SHP77 treated with DMSO at 0.1 percent for 48 hours (cell line): ENCODE measurements around the gene TRPM5.

ENCODE experiments used
- DNase-seq: peaks from one replicate; lab custom pipeline; 2025; lab: John Stamatoyannopoulos, UW

Gene TRPM5

DNA sequence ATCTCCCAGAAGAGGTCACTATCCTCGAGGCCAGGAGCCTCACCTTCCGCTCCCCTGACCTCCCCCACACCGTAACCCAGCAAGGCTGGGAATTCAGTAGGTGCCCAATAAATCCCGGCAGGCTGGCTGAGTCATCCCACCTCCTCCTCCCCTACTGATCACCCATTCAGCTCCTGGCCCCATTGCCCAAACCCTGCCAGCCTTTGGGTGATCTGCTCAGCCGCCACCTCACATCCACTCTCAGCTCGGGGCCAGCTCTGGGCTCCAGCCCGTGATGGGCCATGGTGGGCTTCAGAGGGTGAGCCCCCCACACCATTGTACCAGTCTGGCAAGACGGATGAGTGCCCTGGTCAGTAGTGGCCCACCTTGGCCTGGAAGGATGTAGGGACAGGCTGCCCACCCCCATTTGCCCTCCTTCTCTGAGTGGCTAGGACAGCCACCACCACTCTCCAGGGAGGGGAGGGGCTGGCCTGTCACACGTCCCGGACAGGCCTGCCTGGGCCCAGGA is 8.2 kb downstream of the TRPM5 start:
- DNase-seq, result no peak

DNA sequence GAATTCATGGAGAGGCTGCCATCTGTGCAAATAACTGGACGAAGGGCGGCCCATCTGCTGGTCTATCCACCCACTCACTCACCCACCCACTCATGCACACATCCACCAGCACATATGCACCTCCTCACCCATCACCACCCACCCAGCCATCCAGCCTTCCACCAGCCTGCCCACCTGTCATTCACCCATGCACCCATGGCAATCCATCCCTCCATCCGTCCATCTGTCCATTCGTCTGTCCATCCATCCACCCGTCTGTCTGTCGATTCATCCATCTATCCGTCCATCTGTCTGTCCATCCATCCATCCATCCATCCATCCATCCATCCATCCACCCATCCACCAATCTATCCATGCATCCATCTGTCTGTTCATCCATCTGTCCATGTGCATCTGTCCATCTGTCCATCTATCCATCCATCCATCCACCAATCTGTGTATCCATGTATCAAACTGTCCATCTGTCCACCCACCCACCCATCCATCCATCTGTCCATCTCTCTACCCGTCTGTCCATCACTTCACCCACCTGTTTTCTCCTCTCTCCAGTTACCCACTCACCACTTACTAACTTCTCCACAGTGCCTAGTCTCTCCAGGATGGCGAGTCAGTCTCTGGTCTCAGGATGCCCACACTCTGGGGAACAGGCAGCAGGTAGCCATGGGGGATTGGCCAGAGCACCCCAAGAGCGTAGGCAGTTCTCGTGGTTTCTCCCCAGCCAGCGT is 8.9 kb downstream of the TRPM5 start:
- no peak for DNase-seq

DNA sequence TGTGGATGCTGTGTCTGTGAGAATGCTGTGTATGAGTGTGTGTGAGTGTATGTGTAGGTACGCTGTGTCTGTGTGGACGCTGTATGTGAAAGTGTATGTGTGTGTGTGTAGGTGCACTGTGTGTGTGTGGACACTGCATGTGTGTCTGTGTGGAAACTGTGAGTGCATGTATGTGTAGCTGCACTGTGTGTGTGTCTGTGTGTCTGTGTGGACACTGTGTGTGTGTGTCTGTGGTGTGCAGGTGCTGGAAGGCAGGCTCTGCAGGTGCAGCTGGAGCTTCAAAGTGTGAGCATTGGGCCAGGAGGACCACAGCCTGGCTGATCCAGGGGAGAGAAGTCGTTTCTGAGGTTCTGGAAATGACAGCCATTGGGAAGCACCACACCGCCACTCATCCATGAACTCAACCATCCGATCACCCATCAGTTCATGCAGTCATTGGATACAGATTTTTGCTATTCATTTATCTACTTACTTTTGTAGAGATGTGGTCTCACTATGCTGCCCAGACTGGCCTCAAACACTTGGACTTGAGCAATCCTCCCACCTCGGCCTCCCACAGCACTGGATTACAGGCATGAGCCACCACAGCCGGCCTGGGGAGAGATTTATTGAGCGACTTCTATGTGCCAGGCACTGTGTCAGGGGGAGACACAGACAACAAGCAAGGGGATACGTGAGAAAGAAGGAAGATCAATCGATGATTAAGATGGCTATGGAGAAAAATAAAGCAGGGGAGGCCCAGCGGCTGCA is 9.6 kb downstream of the TRPM5 start:
- no peak for DNase-seq

DNA sequence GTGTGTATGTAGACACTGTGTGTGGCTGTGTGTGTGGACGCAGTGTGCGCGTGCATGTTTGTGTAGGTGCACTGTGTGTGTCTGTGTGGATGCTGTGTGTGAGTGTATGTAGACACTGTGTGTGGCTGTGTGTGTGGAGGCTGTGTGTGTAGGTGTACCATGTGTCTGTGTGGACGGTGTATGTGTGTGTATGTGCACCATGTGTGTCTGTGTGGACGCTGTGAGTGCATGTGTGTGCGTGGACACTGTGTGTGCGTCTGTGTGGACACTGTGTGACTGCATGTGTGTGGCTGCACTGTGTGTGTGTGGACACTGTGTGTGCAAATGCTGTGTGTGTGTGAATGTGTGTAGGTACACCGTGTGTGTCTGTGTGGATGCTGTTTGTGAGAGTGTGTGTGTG is 10.3 kb downstream of the TRPM5 start:
- no peak for DNase-seq

DNA sequence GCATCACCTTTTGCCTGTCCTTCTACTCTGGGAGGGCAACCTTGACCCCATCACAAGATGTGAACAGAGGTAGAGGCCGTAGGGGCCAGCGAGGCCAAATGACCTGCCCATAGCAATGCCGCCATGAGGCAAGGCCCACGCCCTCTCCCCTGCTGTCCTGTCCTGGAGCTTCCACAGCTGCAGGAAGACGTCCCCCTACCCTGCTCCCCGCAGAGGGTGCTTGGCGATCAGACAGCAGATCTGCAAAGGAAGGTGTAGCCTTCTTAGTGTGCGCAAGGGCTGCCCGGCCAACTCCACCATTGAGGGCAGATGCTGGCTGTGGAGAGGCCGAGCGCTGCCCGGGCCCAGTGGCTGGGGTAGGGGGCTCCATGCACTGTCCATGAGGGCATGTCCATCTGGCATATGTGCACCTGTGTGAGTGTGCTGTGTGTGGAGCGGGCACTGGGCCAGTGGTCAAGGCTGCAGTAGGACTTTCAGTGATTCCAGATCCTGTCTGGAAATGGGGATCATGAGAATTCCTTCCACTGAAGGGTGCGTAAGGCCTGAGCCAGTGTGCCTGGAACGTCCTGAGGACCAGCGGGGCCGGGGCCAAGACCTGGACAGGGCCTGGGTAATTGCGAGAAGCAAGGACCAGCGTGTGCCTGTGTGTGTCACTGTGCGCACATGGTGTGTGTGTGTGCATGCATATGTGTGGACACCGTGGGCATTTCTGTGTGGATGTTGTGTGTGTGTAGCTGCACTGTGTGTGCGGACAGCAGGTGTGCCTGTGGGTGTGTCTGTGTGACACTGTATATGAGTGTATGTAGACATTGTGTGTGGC is 11.0 kb downstream of the TRPM5 start:
- no peak for DNase-seq

DNA sequence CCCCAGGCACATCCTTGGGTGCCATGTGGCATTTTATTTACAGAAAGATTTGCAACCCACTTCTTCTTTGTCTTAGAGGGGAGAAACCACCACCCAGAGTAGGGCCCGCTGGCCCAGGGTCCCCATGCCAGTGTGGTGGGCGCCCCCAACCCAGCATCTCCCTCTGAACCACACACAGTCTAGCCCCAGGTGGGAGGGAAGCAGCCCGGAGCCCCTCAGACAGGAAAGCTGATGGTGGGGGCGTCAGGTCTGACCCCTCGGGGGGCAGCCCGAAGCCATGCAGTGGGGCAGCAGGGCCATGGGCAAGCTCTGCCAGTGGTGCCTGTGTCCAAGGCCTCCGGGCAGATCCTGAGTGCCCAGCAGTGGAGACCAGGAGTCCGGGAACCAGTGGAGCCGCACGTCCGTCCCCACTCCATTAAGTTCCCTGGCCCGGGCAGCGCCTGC is 11.7 kb downstream of the TRPM5 start:
- no peak for DNase-seq

DNA sequence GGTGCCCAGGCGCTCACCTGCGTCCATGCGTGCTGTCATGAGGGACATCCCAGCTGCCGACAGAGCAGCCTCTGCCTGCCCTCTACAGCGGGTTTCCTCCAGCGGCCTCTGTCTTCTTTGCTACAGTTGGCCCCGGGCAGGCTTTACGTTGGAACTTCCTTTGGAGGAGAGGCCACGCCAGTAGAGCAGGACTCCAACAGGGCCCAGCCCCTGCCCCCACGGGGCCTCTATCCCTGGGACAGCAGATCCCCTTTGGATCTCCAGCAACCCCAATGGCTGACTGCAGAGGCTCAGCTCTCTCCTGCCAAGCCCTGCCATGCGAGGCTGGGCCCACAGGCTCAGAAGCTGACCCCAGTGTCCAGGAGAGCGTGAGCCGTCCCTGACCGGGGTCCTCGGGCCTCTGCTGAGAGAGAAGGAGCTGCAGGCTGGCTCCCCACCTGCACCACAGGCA is 12.1 kb downstream of the TRPM5 start:
- DNase-seq, result no peak

DNA sequence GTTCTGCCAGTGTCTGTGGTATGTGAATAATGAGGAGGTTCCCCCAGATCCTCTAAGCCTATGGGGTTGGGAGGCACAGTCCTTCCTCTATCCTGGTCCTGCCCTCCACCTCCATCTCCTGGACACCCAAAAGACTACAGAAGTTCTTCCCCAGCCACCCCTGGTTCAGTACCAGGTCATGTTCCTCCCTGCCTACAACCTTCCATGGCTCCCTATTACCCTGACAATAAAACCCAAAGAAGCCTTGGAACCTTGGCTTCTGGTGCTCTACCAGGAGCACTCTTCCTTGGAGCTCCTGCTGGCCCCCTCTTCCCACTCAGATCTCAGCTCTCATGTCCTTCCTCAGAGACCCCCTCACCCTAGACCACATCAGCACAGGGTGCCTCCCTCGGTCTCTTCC is 12.9 kb downstream of the TRPM5 start:
- DNase-seq, result no peak

DNA sequence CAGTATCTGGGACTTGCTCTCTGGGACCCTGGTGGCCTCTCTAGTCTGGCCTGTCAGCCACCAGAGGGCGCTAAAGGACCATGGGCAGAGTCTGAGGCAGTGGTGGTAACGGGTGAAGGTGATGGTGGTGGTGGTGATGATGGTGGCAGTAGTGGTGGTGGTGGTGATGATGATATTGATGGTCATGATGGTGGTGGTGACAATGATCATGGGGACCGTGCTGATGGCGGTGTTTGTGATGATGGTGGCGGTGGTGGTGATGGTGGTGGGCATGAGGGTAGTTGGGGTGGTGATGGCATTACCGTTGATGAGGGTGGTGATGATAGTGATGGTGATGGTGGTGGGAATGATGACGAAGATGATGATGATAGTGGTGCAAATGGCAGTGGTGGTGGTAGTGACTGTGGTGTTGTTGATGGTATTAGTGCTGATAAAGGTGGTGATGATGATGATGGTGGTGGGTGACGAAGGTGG is 16.0 kb downstream of the TRPM5 start:
- no peak for DNase-seq

DNA sequence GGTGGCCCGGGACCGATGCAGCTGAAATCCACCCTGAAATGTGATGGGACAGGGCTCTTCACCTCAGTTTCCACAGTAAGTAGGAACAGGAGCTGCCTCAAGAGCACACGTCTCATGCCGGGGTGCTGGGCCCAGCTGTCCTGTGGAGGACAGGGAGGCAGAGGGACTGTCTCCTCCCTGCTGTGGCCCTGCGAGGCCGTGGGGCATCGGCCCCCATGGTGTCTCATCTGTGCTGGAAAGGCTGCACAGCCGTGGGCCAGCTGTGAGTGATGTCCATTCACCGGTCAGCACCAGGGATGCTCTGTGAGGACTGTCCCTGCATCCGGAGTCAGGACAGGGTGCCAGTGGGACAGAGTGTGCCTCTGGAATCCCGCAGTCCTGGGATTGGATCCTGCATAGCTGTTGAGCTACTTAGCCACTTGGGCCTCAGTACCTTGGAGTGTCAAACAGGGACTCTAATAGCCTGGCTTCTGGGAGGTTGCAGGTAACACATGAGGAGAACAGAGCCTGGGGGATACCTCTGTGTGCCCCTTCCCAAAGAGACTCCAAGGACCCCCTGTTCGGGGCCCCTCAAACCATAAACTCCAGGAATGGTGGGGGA is 16.5 kb downstream of the TRPM5 start:
- no peak for DNase-seq

DNA sequence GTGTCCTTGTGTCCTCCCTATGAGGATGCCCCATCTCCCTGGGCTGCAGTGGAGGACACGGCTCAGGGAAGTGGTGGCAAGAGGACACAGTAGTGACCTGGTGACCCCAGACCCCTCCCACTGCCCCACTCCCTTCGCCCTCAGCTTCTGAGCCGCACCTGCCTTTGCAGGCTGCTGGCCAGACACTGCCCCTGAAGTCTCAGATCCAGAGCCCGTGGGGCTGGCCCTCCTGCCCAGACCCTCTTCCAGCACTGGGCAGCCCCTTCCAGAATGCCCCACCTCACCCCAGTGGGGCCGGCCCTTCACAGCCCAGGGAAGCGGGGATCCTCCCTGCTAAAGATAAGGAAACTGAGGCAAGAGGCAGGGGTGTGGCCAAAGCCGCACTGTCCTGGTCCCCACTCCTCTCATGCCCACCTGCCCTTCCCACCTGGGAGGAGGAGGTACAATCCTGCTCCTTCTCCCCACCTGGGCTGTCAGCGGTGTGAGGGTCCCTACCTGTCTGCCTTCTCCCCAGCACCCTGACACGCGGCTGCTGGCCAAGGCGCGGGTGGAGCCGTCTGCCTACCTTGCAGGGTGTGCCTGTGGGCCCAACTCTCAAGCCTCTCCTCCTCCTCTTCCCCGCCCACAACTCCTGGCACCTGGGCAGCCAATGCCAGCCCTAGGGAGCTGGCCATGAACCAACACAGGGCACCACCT is 17.3 kb downstream of the TRPM5 start:
- no peak for DNase-seq

DNA sequence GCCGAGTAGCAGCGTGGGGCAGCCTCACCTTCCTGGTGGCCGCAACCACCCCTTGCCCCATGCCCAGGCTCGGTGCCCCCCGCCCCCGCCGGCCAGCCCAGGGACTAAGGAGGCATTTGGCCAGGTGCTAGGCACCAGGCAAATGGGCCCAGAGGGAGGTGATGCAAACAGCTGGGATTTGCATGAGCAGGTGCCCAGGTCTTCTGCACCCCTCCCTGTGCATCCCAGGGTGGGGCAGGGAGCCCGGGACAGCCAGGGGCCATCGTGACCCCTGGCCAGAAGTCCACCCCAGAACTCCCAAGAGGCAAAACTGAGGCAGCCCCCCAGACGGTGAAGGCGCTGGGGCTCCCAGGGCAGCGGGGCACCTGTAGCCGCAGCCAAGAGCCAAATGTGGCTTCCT is 18.1 kb downstream of the TRPM5 start:
- DNase-seq, result no peak

DNA sequence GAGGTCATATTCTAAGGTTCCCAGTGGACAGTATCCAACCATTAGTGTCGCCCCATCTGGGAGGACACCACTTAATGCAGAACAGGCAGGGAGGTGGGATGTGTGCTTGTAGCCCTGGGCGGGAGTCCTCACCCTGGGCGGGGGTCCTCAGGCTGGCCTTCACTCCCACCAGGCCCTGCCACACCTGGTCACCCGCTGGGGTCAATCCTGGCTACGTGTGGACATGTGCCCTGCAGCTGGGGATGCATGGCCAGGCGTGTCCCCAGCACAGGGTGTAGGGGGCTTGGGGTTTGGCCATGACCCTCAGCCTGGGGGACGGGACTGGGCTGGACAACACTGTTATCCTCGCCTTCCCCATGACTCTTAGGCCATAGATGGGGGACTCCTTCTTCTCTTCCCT is 18.8 kb downstream of the TRPM5 start:
- no peak for DNase-seq

DNA sequence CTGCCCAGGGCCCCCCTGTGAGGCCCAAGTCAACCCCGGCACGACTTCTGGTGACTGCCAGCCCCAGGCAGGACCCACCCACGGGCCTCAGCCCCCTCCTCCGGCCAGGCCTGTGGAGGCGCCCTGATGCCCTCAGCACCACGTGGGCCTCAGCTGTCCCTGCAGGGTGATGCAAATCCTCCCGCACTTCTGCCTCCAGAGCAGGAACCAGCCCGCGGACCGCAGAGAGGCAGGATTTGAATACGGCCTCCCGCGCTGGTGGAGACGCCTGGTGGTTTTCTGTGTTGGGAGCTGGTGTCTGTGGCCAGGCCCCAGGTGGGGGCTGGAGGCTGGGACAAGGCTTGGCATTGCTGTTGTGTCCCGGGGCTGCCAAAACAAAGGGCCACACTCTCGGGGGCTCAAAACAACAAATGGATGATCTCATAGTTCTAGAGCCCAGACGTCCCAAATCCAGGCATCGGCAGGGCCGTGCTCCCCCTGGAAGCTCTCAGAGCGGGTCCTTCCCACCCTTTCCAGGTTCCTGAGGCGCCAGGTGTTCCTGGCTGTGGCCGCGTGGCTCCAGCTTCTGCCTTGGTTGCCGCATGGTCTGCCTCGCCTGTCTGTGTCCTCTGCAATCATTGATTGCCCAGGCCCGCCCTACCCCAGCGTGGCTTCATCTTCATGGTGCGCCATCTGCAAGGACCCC is 19.4 kb downstream of the TRPM5 start:
- DNase-seq, result no peak

DNA sequence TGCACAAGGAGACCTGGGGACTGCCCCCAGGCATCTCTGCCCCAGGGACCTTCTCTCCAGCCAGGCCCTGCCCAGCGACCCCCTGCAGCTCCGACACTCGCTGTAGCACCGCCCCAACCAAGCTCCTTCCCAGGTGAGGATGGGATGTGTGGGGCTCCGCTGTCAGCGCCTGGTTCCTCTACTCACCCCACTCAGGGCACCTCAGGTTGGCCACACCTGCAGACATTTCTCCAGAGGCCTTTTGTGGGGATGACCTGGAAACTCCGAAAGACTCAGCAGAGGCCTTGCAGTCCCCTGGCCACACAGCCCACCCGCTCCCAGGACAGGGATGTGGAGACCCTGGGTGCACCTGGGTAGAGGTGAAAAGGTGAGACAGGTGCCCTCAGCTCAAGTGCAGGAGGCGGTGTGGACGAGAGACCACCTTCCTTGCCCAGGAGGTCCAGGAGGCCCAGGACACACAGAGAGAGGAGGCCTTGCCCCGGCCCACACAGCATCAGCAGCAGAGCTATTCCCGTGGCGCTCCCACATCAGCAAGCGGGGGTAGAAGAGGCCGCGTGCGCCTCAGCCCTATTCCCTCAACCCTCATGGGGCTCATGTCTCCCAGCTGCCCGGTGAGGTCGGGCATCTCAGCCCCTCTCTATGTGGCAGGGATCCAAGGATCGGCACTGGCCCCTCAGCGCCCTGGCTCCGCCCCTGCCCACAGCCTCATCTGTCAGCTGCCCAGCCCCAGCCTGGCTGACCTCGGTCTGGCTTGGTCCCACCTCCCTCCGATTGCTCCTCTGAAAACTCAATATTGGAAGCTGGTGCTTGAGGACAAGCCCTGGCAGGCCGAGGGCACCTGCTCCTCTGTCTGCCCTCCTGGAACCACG is 20.9 kb downstream of the TRPM5 start:
- peak; percentile 20 for DNase-seq

DNA sequence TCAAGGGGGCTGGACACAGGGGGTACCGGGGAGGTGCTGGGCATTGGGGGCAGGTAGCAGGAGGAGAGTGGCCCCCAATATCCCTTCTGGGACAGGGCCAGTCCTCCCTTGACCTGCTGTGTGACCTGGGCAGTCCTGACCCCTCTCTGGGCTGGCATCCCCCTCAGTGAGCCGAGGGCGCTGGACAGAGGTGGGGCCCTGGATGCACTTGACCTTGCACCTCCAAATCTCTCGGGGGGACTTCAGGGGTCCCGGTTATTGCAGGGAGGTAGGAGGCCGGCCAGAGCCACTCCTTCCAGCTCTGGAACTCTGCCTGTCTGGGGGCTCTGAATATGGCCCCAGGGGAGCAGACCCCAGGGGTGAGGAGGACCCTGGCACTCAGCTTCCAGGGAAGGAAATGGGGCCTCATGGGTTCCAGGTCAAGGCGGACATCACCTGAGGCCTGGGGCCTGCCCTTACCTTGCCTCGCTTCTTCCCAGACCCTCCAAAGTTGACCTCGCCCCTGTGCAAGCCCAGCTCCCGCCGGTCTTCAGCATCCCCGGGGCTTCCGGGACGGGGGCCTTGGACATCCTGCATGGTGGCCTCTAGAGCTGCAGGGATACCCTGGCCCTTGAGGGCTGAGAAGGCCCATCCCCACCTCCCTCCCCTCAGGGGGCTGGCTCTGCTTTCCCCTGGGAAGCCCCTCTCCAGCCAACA is 21.7 kb downstream of the TRPM5 start:
- DNase-seq, result no peak

DNA sequence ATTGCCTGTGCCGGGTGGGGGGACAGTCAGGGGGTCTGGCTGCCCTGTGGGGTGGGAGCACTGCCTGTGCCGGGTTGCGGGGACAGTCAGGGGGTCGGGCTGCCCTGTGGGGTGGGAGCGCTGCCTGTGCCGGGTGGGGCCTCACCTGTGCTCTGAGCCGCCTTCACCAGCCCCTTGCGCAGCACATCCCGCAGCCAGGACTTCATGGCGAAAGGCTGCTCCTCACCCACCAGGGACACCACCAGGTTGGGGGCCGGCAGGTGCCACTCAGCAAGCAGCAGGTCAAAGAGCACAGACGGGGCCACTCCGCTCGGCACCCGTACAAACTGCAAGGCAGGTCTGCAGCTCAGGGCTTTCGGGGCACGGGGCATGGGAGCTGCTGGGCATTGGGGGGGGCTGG is 22.3 kb downstream of the TRPM5 start:
- no peak for DNase-seq

DNA sequence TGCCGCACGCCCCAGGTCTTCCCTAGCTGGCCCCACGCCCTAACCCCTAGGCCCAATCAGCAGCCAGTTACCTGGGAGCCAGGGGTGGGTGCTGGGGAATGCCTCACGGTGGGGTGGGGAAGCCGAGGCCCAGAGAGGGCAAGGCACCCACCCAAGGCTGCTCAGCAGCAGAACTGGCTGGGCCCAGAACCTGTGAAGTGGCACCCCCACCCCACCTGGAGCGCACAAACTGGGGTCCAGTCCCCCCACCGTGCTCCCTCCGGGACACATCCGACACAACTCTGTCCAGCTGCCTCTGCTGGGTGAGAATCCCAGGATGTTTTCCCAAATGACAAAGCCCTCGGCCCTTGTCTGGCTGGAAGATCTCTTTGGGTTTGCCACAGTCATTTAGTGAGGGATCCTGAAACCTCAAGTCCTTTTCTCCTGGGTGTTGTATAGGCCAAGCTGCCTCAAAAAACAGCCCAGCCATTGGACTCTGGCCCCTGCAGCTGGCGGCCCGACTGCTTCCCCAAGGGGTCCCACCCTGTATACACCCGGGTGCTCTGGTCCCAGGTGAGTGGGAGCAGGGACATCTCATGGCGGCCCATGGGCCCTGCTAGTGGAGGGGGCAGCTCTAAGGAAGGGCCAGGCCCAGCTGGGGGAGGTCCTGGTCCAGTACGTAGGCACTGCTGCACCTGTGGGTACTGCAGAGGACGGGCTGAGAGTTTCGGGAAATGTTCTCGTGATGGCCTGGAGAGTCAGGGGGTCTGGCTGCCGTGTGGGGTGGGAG is 22.9 kb downstream of the TRPM5 start:
- no peak for DNase-seq
